GM20431 (cell line): ENCODE results near the gene CUX1.
"Not testable (repeated sequence)": the region's sequence is repeated elsewhere in the genome, so short reads cannot be mapped to it uniquely, and the experiment has no call there.

ENCODE experiments used
- in situ Hi-C: fragments of 300-500 bp; cut with MseI, MboI; formaldehyde crosslinking; loops from one replicate; pipeline ENCODE4 v1.15.0; 2020; ENCODE audit warnings: low sequenced_read_pairs; ENCODE audit not compliant: unreplicated experiment

Gene CUX1

DNA sequence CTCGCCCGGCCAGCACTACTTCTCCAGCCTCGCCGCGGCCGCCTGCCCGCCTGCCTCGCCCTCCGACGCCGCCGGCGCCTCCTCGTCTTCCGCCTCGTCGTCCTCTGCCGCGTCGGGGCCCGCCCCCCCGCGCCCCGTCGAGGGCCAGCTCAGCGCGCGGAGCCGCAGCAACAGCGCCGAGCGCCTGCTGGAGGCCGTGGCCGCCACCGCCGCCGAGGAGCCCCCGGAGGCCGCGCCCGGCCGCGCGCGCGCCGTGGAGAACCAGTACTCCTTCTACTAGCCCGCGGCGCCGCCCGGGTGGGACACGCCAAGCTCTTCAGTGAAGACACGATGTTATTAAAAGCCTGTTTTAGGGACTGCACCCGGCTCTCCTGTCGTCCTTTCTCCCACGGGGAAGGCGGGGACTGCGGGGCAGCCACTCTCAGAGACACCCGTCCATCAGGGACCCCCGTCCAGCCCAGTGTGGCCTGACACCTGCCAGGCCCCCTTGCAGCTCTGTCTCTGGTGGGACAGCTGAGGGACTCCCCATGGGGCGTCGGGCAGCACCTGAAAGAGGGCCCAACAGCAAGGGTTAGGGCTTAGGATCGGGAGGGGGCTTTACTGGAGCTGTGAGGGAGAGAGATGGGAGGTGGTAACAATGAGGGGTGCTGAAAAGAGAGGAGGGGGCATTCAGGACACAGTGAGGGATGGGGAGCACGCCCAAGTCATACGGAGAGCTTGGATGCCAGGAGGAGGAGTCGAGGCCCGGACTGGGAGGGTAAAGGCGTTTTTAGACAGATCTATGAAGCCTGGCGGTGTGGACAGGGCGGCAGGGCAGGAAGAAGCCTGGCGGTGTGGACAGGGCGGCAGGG lies 504.1 kb downstream of the CUX1 start:
- in situ Hi-C loops: no loop called here

DNA sequence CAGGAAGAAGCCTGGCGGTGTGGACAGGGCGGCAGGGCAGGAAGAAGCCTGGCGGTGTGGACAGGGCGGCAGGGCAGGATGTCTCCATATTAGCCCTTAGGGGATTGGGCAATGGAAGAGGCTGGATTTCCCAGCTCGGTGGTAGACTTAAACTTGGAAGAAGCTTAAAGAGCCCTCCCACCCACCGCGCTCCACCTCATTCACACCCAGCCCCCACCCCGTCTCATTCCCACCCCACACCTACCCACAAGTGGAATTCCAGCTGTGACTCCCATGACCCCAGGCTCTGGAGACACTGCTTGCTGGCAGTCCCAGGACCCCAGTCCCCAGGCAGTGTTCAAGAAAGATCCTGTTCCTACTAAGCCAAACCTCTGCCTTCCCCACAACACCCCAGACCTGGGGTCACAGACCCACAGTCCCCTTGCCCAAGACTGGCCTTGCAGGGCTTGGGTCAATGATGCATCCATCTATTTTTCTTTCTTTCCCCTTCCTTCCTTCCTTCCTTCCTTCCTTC lies 504.8 kb downstream of the CUX1 start:
- in situ Hi-C loops: no loop called here

DNA sequence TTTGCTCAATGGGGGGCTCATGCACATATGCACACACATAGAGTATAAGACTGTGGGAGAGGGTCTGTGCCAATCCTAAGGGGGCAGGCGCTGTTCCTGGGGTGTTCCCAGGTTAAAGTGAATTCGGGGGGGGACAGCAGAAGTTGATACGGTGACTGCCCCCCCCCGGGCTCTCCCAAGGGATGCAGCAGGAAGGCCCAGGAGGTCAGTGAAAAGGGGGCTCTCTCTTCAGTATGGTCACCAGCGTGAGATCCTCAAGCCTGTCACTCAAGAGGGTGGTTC lies 506.4 kb downstream of the CUX1 start:
- in situ Hi-C loops: no loop called here

DNA sequence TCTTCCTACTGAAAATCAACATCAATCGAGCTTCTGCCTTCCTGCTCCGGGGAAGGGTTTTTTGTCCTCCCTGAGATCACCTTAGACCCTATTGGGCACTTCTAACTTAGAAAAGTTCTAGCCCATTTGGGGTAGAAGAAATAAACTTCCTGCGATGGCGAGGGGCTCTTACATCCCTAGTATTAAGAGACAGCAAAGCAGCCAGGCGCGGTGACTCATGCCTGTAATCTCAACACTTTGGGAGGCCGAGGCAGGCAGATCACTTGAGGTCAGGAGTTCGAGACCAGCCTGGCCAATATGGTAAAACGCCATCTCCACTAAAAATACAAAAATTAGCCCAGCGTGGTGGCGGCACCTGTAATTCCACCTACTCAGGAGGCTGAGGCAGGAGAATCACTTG lies 507.7 kb downstream of the CUX1 start:
- in situ Hi-C loops: not testable (repeated sequence)

DNA sequence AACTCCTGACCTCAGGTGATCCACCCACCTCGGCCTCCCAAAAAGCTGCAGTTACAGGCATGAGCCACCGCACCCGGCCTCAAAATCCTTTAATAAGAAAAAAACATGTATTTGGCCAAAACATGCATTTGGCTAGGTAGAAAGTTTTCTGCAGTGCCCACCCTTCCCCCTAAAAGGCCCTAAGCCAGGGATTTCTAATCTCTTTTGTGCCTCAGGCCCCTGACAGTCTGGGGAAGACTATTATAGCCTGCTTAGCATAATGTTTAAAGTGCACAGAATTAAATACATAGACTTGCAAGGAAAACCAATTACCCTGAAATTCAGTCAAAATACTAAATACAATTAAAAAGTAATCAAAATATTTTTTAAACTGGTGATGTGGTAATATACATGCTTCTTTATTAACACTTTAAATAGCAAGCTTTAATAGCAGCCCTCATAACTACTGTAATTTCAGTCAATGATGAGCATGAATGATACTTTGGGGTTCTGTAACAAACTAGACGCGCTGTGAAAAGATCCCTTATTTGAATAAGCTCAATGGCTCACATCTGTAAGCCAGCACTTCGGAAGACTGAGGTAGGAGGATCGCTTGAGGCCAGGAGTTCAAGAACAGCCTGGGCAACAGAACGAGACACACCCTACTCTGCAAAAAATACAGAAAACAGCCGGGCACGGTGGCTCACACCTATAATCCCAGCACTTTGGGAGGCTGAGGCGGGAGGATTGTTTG lies 508.9 kb downstream of the CUX1 start:
- in situ Hi-C loops: no loop called here

DNA sequence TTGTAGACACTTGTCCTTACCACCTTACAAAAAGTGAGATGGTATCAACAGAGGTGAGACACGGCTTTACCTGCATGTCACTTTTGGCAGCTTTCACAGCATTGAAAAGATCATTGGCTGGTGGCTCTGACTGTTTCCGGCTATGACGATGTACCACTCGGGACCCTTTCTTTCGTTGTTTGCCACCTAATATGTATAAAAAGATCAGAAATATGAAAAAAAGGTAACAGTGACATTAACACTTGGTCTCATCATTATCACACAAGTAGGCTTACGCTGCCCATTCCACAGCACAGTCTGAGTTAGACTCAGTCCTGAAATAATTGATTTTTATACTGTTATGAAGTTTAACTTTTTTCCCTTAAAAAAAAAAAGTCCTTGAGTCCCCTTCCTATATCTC lies 509.8 kb downstream of the CUX1 start:
- in situ Hi-C loops: not testable (repeated sequence)

DNA sequence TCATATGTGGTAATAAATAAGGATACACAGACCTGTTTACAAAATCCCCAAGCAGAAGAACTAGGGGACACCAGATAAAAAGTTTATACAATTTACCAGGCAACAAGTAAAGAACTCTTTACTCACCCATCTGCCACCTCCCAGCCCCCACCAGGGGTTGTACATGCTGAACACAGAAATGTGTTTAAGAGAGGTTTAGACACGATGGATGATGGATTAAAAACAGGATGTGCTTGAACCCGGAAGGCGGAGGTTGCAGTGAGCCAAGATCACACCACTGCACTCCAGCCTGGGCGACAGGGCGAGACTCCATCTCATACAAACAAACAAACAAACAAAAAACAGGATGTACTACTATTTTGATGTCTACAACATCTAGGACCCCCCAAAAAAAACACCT lies 511.4 kb downstream of the CUX1 start:
- in situ Hi-C loops: not testable (repeated sequence)

DNA sequence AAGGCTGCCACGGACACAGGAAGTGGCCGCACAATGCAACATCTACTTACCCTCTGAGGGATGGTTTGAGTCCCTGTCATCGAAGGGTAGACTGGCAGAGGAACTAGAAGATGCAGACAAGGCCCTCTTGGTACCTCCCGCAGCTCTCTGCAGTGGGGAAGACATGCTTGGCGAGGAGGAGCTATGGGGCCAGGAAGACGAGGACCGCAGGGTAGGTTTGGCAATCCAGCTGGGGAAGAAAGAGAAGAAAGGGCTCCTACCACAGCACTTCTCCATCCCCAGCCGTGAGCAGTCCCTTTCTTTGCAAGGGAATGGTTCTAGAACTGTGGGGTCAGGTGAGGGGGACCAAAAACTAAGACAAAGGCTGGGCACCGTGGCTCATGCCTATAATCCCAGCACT lies 511.9 kb downstream of the CUX1 start:
- in situ Hi-C loops: not testable (repeated sequence)

DNA sequence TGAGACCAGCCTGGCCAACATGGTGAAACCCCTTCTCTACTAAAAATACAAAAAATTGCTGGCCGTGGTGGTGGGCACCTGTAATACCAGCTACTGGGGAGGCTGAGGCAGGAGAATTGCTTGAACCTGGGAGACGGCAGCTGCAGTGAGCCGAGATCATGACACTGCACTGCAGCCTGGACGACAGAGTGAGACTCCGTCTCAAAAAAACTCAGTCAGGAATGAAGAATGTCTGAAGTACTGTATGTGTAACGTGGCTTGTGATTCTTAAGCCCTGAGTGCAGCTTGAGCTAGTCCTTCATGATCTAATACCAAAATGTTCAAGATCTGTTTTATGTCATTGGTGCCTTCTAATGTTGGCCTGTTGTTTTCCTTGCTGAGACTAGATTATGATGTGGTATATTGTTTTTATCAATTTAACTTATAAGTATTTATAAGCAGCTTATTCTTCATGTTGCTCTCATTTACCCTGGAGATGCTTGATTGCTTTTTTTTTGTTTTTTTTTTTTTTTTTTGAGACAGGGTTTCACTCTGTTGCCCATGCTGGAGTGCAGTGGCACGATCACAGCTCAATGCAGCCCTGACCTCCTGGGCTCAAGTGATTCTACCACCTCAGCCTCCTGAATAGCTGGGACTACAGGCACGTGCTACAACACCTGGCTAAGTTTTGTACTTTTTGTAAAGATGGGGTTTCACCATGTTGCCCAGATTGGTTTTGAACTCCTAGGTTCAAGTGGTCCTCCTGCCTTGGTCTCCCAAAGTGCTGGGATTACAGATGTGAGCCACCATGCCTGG lies 513.4 kb downstream of the CUX1 start:
- in situ Hi-C loops: not testable (repeated sequence)
